Activated gamma-delta T cell treated with Interleukin-2 at 50 U/mL for 16 hours (primary cell): ENCODE results near the gene SLC38A2.
"Not testable (repeated sequence)": the region's sequence is repeated elsewhere in the genome, so short reads cannot be mapped to it uniquely, and the experiment has no call there.

Source experiments
- DNase-seq: peaks from one replicate; pipeline ENCODE4 v3.0.0-alpha.2; 2020

SLC38A2 gene

GRCh38 chr12:46372544-46373300 is at the start of gene SLC38A2:
Gene SLC38A2 (minus strand): TSS chr12:46372773. CDS start chr12:46371293, 1,480 bp downstream.
- DNase-seq, result peak; percentile 98

- no peak for DNase-seq
Measured at GRCh38 chr12:46419675-46420074, 47.1 kb upstream of the SLC38A2 start.

- DNase-seq, result no peak
Measured at GRCh38 chr12:46415552-46415951, 43.0 kb upstream of the SLC38A2 start.

GRCh38 chr12:46414591-46415268 is 42.2 kb upstream of the SLC38A2 start:
- DNase-seq, result no peak

- no peak for DNase-seq
Measured at GRCh38 chr12:46413368-46413767, 40.8 kb upstream of the SLC38A2 start.

DNA sequence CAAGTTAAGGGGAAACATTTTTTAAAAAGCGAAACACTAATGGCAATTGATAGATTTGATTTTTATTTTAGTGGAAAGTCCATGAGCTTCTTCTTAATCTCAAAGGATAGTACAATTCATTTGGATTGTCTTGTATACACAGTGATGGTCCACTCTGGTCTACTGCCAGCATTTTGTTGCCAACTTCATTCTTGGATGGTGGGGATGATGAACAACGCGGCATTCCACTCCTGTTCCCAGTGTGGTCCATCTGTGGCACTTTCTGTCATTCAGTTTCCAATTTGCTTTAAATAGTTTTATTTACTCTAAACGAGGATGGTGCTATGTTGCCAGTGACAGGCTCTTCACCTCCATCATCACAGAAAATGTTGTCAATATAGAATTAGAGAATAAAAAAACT is 40.3 kb upstream of the SLC38A2 start:
- DNase-seq, result no peak

GRCh38 chr12:46410495-46410894 is 37.9 kb upstream of the SLC38A2 start:
- no peak for DNase-seq

DNA sequence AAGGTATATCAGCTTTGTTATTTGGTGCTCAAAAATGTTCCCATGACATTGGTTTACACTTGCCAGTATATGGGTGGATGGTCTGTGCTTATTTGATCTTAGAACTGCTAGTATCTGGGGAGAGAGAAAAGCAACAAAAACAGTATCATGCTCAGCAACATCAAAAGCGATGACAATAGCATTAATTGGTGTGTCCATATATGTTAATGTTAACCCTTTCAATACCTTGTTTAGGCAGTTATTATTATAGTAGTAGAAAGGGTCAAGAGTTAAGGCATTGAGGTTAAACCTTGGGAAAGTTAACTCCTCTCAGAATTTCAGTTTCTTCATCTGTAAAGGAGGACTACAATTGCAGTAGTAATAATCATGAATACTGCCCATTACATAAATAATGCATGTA is 37.4 kb upstream of the SLC38A2 start:
- no peak for DNase-seq

DNA sequence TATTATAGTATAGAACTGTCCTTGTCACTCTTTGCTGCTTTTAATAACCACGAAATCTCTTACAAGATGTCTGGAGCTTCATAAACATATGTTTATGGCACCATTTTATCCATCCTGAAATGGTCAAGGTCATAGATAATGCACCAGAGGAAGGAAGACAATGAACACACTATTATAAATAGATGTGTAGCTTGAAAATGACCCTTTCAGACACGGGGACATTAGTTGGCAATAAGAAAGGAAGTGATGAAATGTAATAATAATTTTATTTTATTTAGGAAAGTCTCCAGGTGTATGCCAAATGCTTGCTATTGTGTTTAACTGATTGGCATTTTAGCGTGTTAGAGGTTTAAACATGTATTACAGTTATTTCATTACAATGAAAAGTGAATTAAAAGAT is 36.8 kb upstream of the SLC38A2 start:
- DNase-seq, result no peak

DNA sequence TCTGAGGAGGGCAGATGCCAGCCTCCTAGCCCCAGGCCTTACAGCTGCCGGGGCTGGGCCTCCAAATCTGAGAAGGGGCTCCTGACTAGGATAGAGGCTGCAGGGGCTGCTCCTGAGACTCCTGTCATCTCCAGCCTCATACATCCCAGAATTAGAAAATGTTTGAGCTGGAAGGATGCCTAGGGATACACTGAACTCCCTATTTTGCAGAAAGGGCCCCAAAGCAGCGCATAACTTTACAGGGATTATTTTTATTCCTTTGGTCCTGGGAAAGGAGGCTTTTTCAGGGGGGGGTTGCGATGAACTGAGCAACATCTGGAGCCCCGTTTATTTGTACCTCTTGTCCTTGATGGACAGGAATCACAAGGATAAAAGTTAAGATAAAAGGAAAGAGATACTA is 35.9 kb upstream of the SLC38A2 start:
- DNase-seq, result no peak

DNA sequence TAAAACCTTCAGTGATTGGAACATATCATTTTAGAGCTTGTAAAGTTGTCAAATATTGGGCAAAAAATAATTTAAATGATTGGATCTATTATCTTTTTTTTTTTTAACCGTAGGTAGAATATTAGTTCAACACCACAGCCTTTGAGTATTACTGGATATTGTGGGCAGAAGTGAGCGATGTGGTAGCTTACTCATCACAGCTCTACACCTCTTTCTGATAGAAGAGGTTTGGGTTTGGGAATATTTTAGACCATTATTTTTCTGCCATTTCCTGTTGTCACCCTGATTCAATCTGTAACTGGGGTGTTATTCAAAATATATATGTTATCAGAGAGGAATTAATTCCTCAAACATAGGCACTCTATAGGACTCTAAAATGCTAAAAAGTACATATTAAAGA is 34.8 kb upstream of the SLC38A2 start:
- DNase-seq, result no peak

- no peak for DNase-seq
Measured at GRCh38 chr12:46406352-46407027, 33.9 kb upstream of the SLC38A2 start.

- no peak for DNase-seq
Measured at GRCh38 chr12:46404733-46405132, 32.2 kb upstream of the SLC38A2 start.

DNA sequence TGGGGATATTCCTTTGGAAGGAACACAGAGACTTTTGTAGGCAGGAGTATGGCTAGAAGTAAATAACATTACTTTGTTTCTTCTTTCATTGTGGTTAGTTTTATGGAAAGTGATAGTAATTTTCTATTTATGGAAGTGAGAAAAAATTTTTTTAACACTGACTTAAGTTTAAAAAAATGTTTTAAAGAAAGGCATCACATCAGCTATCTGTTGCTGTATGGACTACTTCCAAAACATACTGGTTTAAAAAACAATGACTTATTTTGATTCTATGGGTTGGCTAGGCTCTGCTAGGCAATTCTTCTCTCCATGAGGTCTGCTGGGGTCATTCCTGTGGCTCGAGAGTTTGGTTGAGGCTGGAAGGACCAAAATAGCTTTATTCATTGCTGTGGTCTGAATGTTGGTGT is 31.7 kb upstream of the SLC38A2 start:
- no peak for DNase-seq

DNA sequence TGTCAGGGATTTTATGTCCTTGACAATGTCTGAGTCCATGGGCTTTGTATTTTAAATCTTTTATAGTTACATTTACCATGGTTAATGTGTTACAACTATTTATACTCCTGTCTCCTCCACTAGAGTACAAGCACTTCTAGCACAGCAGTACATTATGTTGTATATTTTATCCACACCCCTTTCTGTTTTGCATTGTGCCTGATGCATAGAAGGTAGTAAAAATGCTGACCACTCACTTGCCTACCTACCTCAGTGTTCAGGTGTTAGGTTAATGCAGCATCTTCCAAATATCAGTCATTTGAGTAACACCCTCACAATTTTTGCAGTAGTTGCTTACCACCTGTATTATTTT is 31.1 kb upstream of the SLC38A2 start:
- DNase-seq, result no peak

DNA sequence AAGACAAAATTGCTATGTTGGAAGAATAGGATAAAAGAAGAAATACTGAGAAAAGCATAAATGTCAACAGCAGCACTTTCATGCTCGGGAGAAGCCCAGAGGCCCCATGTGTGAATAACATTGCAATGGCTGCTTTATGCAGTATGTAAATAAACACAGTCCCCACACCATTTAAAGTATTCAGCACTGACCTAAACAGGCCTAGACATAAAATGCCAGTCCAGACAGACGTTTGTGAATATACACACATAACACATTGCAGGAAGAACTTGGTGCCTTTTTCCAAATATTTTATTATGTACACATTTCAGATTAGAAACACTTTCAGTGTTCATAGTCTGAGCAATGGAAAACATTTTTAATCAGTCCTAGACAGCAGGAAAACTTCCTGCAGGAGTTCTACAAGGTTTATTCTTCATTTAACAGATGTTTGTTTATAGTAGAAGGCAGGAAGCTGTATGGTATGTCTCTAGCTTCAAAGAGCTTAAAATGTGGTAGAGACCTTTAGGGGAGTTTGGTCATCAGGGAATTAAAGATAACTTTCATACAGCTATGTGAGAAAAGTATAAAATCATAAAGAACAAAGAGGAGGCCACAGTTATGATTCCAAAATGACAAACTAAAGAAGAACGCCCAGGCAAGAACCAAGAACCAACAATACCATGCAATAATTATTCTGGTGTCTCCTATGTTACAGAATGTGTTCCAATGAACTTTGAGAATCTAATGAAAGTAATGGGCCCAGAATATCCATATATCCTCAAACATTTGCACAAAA is 30.6 kb upstream of the SLC38A2 start:
- DNase-seq, result no peak

GRCh38 chr12:46402451-46402850 is 29.9 kb upstream of the SLC38A2 start:
- DNase-seq, result no peak

GRCh38 chr12:46401662-46402061 is 29.1 kb upstream of the SLC38A2 start:
- DNase-seq, result no peak

GRCh38 chr12:46400406-46400805 is 27.8 kb upstream of the SLC38A2 start:
- DNase-seq, result no peak

- not testable (repeated sequence) for DNase-seq
Measured at GRCh38 chr12:46399461-46400248, 27.1 kb upstream of the SLC38A2 start.

- no peak for DNase-seq
Measured at GRCh38 chr12:46396826-46397225, 24.3 kb upstream of the SLC38A2 start.

DNA sequence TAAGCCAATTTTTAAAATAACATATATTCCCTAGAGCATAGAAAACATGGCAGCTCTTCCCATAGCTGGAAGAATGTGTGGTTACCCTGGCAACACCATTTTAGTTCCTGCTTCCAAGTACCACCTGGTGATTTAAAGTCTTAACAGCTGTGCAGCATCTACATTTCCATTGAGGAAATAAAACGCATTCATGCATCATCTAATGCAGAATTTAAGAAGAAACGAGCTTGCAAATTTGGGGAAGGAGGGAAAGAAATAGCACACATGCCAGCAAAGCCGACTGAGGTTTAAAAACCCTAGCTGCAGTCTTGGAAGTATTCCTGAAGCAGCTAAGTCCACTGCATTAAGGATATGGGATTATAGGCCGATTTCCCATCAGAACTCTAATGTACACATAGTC is 22.8 kb upstream of the SLC38A2 start:
- no peak for DNase-seq
